Islet of Langerhans (tissue), 1 donor: ENCODE data around the gene AARS1.
"Not testable (repeated sequence)": the region's sequence is repeated elsewhere in the genome, so short reads cannot be mapped to it uniquely, and the experiment has no call there.

Experiments used
- FAIRE-seq: peaks from one replicate; lab custom pipeline; 2011; peaks lifted over from hg19 to GRCh38; lab: Jason Lieb, UNC

AARS1 gene

DNA sequence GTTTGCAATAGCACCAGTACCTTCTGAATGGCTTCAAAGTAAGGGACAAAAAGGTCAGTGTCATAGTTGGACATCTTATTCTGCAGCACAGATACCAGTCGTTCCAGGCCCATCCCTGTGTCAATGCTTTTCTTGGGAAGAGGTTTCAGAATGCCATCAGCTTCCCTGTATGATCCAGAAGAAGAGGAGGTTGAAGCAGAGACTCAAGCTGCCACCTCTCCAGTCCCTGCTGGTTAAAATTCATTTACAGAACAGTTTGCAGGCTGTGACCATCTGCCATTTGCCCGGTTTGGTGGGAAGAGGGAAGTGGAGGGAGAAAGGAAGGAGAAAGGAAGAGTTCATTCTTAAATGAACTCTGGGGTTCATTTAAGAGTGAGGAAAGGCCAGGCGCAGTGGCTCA lies 19.1 kb downstream of the AARS1 start:
- no peak for FAIRE-seq

DNA sequence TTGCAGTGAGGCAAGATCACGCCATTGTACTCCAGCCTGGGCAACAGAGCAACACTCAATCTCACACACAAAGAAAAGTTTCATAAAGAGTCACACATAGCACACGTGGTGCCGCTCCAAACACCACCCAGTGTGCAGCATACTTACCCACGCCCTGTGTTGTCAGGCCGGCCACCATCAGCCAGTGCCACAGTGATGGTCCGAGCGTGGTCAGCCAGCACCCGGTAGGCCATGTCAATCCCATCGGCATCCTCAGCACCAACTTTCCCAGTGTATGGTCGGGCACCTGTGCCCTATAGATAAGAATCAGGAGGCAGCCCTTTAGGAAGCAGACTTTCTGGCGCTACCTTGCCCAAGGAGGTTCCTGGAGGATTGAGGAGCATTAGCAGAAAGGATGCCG lies 19.8 kb downstream of the AARS1 start:
- FAIRE-seq: no peak

- not testable (repeated sequence) for FAIRE-seq
Observed at GRCh38 chr16:70267922-70268321, 21.4 kb downstream of the AARS1 start.

DNA sequence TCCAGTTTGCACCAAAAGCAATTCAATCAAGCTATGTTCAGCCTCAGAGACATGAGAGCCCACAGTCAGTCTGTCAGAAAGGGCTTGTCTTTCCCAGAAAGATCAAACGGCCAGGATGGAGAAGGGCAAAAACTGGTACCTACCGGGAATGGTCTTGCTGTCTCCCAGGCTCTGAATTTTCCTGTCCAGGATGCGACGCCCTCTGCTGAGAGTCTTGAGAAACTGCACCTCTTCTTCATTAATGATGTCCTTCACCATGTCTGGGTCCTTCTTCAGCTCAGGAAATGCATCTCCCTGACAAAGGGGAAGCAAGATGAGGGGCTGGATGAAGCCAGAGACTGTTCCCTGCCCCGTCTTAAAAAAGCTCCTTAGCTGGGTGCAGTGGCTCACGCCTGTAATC lies 21.8 kb downstream of the AARS1 start:
- no peak for FAIRE-seq

GRCh38 chr16:70259903-70260302 lies 29.4 kb downstream of the AARS1 start:
- not testable (repeated sequence) for FAIRE-seq

GRCh38 chr16:70258946-70259345 lies 30.4 kb downstream of the AARS1 start:
- no peak for FAIRE-seq

DNA sequence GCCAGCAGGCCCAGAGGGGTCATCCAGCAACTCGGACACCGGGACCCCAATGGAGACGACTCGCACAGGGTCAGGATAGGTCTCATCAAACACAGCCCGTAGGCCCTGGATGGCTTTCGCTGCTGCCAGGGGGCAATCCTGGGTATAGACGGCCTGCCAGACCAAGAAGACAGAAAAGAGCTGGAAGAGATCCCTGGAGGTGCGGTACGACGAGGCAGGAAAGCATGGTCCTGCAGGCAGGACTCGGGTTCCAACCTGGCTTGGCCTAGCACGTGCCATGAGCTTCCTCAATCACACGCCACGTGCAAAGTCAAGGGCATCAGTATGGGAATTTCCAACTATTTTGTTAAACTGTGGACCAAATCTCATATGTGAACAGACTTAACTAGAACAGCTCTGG lies 31.2 kb downstream of the AARS1 start:
- no peak for FAIRE-seq

GRCh38 chr16:70257391-70257790 lies 31.9 kb downstream of the AARS1 start:
- no peak for FAIRE-seq

DNA sequence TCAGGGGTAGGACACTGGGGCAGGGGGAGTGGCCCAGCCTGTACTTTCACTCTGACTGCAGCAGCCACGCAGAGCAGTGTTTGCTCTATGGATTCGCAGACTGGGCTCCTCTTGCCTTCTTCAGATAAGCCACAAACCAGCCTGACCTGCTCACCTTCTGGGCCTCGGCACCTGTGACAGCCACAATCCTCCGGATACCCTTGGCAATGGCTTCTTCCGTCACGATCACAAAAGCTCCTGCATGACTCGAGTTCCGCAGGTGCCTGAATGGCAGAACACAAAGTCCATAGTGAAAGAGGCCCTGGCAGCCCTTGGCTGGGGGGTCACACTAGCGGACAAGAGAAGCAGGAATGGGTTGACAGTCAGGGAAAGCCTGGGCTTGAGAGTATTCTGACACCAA lies 33.7 kb downstream of the AARS1 start:
- no peak for FAIRE-seq

DNA sequence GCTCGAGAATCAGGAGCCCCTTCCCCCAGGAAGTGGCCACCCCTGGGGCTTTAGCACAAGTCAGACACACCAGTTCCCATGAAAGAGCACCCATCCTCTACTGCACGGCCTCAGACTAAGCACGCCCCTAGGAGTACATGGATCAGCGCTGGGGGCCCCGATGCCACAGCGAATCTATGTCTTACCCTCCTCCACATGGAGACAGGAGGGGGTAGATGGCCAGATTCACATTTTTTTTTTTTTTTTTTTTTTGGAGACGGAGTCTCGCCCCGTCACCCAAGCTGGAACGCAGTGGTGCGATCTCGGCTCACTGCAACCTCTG lies 34.4 kb downstream of the AARS1 start:
- FAIRE-seq: no peak

GRCh38 chr16:70254180-70254964 lies 34.9 kb downstream of the AARS1 start:
- no peak for FAIRE-seq

GRCh38 chr16:70253291-70254106 lies 35.8 kb downstream of the AARS1 start:
- FAIRE-seq: no peak

GRCh38 chr16:70252355-70252988 lies 36.8 kb downstream of the AARS1 start:
- FAIRE-seq: no peak

DNA sequence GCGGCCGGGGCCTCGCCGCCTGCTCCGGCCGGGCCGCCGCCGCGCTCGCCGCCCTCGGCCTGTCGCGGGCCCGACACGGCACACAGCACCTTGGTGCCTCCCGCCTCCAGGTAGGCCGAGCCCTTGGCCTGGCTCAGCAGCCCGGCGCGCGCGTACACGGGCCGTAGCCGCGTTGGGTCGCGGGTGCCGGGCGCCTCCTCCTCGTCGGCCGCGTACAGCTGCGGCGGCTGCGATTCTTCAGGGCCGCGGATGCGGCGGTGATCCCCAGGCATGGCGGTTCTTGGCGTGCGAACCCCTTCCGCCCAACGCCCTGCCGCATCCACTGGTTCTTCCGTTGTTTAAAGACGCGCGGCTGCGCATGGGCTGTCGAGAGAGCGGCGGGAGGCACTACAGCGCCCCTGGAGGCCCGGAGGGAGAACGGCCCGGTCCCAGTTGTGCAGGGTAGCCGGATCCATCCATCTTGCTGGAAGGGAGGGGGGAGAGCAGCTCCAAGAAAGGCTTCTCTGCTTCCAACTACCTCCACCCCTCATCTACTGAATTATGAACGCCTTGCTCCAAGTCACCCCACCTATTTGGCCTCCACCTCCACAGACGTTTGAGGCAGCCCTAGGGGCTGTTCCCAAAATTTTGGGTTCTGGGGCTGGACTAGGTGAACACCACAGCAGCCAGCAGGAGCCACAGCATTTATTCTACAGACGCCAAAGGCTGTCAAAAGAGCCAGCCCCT lies 37.5 kb downstream of the AARS1 start, which contains the start of gene EXOSC6:
TSS of gene EXOSC6 (minus strand) at position 312 of the 726 bp plus-strand sequence. CDS start at position 272, 40 bp downstream.
- no peak for FAIRE-seq

DNA sequence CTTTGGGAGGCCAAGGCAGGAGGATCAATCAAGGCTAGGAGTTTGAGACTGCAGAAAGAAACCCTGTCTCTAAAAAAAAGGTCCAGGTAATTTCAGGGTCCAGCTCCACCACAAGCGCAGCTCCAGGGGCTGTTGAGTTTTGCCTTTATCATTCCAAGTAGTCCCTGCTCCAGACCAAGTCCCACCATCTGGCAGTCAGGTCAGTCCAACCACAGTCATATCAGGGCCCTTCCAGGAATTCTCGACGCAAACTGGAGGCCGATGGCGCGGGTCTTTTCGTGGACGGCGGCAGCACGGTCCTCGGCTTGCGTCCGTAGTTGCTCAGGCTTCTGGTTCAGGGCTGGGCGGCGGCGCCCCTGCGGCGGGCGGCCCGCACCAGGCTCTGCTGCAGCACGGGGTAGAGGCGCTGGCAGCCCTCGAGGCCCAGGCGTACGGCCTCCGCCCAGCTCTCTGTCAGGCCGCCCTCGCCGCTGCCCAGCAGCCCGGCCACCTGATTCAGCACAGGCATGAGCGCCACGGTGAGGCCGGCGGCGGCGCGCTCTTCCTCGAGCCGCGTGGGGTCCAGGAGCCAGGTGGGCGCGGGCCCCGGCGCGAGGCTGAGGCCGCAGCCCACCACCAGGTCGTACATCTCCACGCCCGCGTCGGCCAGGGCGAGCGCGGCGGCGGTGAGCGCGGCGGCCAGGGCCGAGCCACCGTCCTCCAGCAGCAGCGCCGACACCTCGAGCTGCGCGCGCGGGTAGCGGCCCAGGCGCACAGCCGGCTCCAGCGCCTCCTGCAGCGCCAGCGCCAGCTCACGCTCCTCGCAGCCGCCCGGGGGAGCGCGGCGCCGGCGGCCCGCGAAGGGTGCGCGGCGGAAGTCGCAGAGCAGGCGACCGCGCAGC lies 38.3 kb downstream of the AARS1 start:
- no peak for FAIRE-seq

DNA sequence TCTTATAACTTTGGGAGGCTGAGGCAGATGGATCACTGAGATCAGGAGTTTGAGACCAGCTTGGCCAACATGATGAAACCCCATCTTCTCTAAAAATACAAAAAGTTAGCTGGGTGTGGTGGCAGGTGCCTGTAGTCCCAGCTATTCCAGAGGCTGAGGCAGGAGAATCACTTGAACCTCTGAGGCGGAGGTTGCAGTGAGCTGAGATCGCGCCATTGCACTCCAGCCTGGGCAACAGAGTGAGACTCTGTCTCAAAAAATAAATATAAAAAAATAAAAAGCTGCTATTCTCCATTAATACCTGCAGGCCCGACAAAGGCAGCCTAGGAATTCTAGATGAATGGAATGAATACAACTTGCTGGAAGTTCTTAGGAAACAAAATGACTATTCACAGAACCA lies 39.6 kb downstream of the AARS1 start:
- not testable (repeated sequence) for FAIRE-seq

- FAIRE-seq: not testable (repeated sequence)
Observed at GRCh38 chr16:70238773-70239172, 50.5 kb downstream of the AARS1 start.

DNA sequence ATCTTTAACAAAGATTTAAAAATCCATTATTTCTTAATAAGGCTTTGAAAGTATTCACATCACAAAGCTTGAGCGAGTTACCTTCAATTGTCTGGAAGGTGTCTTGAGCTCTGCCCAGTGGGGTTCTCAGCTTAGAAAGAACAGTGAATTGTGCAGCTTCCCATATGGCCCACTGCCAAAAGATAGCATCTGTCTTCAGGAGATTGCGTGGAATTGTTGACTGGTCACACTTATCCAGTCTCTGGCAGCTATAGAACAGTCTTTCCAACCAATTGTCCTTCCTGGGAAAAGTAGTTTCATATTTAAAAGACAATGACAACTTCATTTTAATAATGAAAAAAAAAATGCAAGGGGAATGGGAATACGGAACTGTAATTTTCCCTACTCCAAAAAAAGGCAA lies 57.5 kb downstream of the AARS1 start:
- FAIRE-seq: not testable (repeated sequence)

- not testable (repeated sequence) for FAIRE-seq
Observed at GRCh38 chr16:70226024-70226423, 63.3 kb downstream of the AARS1 start.

DNA sequence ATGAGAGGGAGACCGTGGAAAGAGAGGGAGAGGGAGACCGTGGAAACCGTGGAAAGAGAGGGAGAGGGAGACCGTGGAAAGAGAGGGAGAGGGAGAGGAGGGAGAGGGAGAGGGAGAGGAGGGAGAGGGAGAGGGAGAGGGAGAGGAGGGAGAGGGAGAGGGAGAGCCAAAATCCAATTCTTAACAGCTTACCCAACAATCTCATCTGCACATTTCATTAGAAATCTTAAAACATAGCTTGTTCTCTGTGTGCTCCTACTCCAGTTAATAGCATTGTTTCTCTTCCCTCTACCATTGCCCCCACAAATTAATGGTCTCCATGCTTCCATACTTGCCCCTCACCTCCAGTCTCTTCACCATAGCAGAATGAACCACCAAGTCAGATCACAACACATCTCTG lies 63.9 kb downstream of the AARS1 start:
- FAIRE-seq: not testable (repeated sequence)

GRCh38 chr16:70224645-70225044 lies 64.7 kb downstream of the AARS1 start:
- FAIRE-seq: not testable (repeated sequence)
